Stimulated activated CD4-positive, alpha-beta T cell treated with anti-CD3 and anti-CD28 coated beads, Interleukin-15, amount 100 ng/mL, for 48 hours (primary cell): Measurements from ENCODE around the gene ADGB.
"Not testable (repeated sequence)": the region's sequence is repeated elsewhere in the genome, so short reads cannot be mapped to it uniquely, and the experiment has no call there.

Experiments
- DNase-seq, 2 donors: peaks; one replicate each; pipeline ENCODE4 v3.0.0-alpha.2; 2020; ENCODE audit warnings: low read depth in 2 of 2

The ADGB gene

DNA sequence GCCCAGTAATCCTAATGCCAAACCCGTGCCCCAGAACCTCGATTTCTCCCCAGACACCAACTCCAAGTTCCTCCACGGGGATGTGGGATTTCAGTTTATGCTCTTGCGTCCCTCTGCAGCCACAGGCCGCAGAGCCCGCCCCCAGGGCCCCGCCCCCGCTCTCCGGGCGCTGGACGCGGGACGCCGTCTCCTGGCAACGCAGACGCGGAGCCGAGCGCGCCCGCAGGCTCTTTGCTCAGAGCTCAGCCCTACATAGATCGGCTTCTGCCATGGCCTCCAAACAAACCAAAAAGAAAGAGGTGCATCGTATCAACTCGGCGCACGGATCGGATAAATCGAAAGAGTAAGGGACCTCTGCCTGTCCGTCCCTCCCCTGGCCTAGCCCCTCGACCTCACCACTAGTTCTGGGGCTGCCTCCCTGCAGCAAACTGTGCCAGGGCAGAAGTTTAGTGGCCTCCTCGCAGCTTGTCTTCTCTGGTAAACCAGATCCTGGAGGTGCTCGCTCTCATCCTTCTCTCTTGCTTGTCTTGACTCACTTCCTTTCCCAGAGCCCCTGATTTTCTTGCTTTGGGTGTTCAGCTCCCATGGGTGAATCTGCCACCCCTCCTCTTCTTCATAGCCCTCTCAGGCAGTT is at the start of gene ADGB:
Gene ADGB, plus strand, starts transcription at position 201 of the 634 bp plus-strand sequence. Its CDS starts 69 bp downstream, at position 270.
- no peak for DNase-seq

DNA sequence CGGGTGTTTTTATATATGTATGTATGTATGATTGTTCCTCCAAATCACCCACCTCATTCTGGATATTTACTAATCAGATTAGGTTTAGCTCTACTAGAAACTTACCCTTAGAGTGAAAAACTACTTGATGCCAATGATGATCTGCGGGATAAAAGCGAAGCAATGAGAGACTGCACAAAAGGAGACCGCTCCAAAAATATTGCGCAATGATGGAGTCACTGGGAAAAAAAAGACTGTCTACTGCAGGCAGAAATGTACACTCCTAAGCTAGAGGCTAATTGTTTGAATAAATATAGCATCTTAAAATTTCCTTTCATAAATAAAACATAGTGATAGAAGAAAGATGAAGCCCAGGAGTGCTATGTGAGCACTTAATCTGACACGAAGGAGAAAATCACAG is 47.9 kb upstream of the ADGB start:
- DNase-seq, result no peak

DNA sequence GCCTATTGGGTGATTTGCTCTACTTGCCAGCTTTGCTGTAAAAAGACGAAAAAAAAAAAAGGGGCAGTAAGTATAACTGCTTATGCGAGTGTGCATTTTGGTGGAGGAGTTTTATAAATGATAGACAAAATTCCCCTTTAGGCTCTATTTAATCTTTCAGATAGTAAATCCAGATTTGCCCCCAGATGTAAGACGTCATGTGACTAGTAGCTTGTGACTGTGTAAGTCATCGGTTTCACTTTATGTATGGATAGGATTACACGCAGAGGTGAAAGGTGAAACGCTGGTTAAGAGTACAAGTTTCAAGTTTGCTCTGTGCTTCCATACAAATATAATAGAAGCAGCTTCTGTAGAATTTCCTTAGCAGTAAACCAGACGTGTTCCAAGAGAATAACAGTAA is 47.2 kb upstream of the ADGB start:
- no peak for DNase-seq

DNA sequence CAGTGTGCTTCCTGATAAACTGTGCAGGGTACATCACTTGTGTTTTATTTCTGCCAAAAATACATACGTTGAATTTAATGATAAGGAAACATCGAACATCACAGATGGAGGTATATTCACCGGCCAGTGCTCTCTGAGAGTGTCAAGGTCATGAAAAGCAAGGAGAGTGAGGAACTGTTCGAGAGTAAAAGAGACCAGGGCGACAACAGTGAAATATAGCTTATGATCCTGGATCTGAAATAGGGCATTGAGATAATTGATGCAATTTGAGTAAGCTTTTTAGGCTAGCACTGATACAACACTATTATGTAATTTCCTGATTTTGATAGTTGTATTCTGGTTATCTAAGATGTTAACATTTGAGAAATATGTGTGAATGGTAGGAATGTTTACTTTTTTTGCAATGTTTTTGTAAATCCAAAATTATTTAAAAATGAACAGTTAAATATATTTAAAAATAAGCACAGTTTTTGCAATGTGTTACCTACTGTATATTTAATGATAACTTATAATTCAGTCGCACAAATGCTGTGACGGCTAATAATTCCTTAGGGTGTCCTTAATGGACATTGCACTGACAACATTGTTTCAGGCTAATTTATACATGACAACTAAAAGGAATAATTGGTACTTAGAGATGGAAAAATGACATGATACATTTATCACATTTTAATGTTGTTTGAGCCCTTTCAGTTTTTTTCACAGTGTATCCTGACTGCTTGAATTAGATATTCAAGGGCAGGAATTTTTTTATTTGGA is 45.2 kb upstream of the ADGB start:
- no peak for DNase-seq

DNA sequence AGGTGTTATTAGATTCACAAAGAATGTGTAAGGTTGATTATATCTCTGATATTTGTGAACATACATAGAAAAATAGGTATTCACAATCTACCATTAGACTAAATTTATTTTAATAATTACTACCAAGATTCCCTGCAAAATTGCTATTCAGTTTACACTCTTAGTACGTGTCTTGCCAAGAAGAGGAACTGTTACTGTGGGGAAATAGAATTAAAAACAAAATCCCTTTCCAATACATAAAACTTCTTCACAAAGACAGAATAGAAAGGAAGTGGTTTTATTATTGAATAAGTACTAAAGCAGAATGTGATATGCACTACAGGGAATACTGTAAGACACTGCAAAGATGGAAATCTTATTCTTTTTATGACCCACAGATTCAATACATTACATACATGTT is 38.2 kb upstream of the ADGB start:
- no peak for DNase-seq

DNA sequence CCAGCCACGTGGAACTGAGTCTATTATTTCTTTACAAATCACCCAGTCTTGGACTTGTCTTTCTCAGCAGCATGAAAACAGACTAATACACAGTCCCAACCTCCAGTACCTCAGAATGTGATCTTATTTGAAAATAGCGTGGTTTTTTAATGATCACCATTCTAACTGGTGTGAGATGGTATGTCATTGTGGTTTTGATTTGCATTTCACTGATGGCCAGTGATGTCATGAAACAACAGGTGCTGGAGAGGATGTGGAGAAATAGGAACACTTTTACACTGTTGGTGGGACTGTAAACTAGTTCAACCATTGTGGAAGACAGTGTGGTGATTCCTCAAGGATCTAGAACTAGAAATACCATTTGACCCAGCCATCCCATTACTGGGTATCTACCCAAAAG is 32.1 kb upstream of the ADGB start:
- not testable (repeated sequence) for DNase-seq

DNA sequence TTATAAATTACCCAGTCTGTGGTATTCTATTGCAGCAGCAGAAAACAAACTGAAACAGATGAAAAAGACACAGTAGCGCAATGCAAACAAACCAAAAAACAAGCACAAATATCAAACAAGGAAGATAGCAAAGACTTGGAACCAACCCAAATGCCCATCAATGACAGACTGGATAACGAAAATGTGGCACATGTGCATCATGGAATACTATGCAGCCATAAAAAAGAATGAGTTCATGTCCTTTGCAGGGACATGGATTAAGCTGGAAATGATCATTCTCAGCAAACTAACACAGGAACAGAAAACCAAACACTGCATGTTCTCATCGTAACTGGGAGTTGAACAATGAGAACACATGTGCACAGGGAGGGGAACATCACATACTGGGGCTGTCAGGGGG is 30.2 kb upstream of the ADGB start:
- DNase-seq, result not testable (repeated sequence)

DNA sequence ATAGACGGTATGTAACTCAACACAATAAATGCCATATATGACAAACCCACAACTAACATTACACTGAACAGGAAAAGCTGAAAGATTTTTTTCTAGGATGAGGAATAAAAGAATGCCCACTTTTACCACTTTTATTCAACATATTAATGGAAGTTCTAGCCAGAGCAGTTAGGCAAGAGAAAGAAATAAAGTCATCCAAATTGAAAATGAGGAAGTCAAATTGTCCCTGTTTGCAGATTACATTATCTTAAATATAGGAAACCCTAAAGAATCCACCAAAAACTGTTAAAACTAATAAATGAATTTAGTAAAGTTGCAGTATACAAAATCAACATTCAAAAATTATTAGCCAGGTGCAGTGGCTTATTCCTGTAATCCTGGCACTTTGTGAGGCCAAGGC is 24.6 kb upstream of the ADGB start:
- DNase-seq, result no peak

DNA sequence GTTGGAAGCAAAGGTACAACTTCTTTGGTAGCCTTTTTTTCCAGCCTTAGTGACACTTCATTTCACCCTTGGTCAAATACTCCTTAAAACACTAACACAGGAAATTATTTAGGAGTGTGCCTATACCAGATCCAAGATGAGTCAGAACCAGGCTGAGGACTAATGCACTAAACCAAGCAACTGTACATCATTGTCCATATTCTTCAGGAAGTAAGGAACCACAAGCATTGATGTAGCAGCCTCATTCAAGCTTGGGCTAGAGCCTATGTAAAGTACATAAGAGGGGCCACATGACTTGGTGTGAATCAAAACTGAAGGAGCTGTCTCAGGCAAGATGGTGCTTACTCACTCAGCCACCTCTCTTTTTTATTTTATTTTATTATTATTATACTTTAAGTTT is 20.7 kb upstream of the ADGB start:
- DNase-seq, result no peak

DNA sequence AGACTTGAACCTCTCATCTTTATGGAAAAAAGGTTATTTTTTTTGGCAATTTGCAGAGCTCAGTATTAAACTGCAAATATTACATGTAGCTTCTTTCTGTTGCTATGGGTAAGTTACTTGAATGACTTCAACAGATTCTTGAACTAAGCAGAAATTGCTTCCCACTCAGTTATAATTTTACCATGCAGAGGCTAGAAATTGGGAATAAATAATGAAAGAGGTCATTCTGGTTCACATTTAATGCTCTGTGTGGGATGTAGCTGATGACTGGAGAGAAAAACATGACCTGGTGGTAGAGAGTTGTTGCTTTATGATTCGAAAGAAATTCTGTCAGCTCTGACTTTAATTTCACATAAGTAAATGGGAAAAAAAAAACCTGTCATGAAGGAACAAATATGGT is 16.8 kb upstream of the ADGB start:
- DNase-seq, result no peak

DNA sequence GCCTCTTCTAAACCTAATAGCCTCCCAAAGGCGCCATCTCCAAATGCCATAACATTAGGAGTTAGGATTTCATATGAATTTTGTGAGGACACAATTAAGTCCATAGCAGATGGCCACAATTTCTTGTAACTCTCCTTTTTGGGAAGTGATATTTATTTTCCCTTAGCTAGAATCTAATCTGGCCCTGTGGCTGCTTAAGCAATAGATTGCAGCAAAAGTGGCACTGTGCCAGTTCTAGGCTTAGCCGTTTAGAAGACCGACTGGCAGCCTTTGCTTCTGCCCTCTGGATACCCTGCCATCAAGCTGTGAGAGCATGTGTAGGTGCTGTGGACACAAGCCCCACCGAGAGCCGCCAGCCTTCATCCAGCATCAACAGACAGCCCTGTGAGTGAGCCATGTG is 15.9 kb upstream of the ADGB start:
- DNase-seq, result no peak

DNA sequence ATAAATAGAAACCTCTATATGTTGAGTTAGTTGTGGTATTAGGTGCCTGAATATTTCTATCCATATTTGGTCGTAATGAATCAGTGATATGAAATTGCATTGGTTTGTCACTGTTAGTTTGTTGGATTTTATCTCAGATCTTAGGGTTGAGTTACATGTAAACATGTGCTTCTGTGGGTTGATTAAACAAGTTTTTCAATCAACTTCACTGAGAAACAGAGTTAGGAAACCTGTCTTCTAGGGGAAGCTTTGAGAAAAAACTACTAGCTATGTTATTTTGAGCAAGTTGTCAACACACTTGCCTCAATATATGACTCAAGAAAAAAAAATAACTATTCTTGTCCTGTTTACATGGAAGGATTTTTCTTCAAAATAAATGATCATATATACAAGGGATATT is 14.8 kb upstream of the ADGB start:
- DNase-seq, result no peak

DNA sequence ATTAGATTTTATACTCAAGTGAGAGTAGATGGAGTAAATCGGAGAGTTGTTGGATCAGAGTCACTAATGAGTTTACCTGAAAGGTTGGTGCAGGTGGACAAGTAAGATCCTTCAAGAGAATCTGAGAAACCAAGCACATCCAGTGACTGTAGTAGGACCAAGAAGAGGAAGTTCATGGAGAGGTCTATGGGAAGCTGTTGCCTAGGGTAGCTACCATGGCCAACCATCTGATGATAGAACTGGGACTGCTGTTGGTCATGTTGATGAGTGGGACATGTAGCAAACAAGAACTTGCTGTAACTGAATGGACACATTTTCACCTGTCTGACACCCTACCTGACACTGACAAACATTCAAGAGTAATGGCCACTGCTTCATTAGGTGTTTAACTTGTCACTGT is 11.3 kb upstream of the ADGB start:
- DNase-seq, result no peak

DNA sequence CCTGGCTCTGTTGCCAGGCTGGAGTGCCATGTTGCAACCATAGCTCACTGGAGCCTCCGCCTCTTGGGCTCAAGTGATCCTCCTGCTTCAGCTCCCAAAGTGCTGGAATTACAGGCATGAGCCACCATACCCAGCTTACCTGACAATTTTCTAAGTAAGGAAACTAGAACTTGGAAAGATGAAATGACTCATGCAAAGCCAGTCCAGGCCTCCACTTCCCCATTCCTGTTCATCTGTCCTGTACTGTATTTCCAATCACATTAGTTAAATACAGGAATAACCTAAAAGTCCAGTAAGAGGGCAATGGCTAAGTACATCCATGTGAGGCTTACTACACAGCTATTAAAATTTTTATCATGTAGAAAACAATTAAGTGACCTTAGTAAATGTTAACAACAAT is 8.3 kb upstream of the ADGB start:
- no peak for DNase-seq

DNA sequence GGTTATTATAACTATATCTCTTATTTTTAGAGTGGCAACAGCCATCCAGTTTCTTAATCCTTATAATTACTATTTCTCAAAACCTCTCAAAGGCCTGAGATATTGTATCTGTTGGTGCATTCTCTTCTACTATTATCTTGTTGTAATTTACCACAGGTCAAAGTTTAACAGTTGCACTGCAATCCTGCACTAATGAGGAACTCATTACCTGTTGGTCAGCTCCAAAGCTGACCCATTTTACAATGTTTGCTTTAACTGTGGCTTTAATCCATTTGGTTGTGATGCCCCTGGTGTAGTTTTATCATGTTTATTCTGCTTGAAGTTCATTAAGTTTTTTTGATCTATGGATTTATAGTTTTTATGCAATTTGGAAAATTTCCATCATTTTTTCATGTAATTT is 6.3 kb upstream of the ADGB start:
- no peak for DNase-seq

DNA sequence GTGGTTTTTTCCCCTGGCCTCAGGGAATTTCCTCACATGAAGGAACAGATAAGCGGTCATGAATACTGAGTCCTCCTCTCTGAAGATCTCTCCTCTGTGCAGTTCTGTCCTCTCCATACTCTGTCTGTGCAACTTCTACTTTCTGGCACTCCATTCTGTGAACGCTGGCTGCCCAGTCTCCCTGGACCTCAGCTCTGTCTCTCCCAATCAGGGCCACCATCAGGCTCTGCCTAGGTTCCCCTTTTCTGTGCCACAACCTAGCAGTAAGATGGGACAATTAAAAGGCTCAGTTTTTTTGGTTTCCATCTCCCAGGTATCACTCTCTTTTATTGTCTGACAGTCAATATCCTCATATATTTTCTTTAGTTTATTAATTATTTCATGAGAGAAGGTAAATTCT is 4.8 kb upstream of the ADGB start:
- DNase-seq, result no peak

DNA sequence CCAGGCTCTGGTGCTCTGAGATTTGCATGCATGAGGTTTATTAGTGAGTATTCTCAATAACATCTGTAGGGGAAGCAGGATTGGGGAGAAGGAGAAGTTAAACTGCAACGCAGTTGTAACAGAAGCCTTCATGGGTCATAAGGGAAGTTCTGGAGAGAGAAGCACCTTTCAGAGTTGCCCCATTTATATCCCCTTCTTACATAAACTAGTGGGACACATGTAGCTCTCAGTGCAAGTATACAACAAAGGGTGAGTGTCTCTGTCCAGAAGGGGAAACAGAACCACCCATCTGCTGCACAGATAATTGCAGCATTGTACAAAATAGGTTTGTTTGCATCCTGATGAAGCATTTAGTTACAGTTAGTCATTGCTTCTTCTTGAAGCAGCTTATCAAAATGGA is 4.3 kb upstream of the ADGB start:
- no peak for DNase-seq

DNA sequence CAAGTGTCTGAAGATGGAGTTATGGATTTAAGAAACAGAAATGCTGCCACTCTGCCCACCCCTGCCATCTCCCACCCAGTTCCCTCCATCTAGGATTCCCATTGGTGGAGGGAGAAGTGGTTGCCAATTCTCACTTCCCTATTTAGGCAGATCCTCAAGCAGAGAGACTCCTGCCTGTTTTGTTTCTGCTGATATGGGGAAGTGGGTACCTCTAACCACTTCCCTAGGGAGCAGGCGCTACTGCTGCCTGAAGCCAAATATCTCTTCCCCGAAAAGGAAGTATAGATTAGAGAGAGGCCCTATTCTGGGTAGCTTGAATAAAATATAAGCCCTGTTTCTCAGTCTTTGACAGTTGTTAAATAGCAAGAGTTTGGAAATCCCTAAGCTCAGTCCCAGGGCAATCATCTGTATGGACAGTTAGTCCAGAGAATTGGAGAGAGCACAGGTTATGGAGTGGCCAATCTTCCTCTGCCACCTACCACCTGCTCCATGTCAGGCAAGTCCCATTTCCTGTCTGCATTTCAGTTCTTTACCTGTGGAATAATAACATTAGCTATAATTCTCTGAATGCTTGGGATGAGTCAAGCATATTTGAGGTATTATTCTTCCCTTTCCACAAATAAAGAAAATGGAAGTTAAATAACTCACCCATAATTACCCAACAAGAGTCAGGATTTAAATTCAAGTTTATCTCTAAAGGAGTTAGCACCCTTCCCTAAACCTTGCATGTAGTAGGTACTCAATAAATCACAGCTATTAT is 2.6 kb upstream of the ADGB start:
- DNase-seq, result no peak

DNA sequence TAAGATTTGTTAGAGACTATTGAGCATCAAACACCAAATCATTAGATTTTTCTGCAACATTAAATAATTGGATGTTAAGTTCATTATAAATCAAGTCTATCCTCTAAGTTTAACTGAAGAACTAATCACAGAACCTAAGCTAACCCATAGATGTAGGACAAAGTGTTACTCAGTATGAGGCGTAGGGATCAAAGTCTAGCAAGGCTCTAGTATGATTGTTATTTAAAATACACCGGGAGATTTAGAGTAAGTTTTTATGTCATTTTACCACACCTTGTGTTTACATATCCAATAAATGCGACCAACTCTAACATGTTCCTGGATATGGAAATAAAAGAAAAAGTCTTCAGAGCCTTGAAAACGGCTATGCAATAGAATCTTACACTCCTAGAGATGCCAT is 2.6 kb downstream of the ADGB start:
- DNase-seq, result no peak

DNA sequence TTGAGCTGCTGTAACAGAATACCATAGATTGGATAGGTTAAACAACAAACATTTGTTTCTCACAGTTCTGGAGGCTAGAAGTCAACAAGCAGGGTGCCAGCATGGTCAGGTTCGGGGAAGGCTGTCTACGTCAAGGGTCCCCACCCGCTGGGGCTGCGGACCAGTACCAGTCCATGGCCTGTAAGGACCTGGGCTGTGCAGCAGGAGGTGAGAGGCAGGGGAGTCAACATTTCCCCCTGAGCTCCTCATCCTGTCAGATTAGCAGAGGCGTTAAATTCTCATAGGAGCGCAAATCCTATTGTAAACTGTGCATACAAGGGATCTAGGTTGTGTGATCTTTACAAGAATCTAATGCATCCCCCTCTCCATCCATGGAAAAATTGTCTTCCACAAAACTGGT is 3.8 kb downstream of the ADGB start:
- no peak for DNase-seq

DNA sequence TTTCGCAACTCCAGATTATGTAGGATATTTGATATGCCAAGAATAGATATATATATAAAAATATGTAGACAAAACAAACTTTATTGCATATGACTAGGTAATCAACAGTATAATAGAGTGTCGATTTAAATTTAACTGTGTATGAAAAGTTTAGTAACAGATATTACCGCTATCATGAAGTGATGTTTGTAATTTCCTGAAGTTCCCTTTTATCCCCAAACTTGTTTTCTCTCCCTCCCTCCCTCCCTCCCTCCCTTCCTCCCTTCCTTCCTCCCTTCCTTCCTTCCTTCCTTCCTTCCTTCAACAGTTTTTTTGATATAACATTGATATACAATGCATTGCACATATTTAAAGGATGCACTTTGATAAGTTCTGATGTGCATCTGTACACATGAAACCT is 15.2 kb downstream of the ADGB start:
- no peak for DNase-seq

DNA sequence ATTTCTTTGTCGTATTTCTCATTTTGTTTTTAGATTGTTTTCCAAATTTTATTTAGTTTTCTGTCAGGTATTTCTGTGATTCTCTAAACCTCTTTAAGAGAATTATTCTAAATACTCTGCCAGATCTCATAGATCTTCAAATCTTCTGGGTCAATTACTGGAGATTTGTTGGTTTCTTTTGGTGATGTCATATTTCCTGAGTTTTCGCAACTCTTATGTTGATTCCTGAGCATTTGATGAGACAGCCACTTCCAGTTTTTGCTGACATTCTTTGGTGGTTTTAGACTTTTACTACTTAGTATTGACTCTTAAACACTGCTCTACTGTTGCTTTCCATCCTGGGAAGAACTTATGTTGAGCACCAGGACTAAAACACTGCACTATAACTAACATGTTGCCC is 21.9 kb downstream of the ADGB start:
- no peak for DNase-seq

DNA sequence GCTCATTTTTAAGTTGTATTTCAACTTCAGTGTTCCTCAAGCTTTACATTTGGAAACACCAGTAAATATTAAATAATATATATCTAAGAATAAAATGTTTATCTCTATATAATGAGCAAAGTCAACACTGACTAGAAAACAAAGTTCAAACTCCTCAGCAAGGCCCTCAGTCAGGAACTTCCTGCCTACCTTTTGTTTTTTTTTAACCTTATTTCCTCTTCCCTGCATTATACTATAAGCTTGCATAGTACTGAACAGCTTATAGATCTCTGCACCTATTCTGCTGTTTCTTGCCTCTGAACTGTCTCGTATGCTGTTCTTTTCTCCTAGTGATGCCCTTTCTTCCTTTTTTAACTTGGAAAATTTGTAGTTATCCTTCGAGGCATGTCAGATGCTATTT is 29.6 kb downstream of the ADGB start:
- no peak for DNase-seq
